ENCODE measurements around the gene SLIT3.

Gene SLIT3

DNA sequence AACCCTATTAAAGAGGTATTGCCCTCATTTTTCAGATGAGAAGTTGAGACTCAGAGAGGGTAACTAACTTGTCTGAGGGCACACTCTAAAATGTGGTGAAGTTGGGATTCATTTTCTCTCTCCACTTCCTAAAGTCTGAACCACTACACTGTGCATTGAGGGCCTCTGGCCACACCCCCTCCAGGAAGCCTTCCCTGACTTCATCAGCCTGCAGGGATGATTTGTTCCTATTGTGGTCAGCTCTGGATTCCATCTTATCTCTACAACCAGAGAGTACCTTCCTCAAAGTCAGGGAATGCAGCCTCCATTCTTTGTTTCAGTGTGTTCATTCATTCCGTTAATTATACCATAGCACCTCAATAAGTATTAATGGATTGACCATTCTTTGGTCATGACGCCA, 365.8 kb downstream of the SLIT3 start:
- no peak for DNase-seq (ENCODE audit: low spot score)

GRCh38 chr5:168934169-168934568, 366.8 kb downstream of the SLIT3 start:
- DNase-seq (ENCODE audit: low spot score) = no peak

DNA sequence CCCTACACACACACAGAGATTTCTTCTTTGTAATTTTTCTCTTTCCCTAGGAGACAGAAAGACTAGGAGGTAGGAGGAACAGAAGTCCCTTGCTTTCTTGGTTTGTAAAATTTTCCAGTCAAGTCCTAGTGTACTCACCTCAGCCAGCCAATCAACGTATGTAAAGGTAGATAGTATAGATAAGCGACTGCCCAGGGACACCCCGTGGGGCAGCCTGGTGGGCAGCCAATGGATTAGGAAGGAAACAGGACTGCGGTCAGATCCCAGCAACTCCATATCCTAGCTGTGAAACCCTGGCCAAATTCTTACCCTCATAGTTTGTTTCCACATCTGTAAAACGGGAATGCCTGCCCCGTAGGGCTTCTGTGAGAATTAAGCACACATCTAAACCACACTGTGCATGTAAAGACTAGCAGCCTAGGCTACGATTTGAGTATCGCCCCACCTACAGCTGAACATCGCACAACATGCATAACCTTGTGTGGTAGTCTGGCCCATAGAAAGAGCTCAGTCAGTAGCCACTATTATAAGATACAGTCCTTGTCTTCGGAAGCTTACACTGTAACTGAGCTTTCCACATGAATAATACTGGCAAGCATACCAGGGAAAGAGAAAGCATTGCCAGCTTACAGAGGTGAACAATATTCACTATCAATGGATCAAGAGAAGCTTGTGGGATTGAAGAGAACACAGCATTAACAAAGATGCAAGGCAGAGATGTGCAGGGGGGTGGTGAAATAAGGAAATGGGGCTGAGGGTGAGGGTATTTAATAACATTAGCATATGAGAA, 368.3 kb downstream of the SLIT3 start:
- no peak for DNase-seq (ENCODE audit: low spot score)

DNA sequence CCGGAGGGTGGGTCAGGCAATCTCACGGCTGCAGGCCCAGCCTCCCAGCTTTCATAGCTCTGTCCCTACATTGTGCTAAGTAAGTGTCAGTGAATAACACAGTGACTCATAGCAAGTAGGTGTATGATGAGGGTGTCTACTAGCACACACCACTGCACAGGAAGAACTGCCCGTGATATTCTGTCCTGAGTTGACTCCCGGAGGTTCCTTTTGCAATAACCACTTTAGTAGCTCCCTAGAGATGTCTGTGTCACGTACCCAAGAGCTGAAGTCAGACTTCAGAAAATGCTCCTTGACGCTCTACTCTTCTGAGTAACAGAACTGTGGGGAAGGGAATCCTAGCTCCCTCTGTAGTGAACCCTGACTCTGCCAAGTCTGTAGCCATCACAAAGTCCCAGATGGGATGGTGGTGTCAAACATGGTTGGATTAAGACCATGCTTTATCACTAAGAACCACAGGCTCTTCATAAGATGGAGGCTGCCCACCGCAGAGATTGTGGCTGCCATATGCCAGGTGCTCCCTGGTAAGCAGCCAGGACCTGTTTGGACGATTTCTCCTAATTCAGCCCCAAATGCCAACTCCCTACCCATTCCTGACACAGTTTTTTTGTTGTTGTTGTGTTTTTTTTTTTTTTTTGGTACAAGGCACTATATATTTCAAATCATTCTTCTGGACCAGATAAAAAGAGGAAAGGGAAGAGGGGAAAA, 369.1 kb downstream of the SLIT3 start:
- no peak for DNase-seq (ENCODE audit: low spot score)

DNA sequence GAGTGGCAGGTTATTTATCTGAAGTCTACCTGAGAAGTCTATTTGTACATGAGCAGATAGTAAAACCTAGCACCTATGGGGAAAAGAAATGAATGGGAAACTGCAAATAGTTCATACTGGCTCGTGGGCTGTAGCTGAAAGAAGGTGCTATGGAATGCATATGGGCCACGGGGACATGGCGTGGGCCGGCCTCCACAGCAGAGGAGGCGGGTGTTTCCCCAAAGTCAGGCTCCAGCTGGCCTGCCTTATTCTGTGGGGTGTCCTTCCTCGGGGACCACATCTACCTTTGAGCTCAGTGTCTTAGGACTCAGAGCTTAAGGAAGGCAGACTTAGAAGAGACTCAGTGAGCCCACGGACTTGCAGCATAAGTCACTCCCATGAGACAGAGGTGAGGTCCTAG, 371.3 kb downstream of the SLIT3 start:
- no peak for DNase-seq (ENCODE audit: low spot score)

DNA sequence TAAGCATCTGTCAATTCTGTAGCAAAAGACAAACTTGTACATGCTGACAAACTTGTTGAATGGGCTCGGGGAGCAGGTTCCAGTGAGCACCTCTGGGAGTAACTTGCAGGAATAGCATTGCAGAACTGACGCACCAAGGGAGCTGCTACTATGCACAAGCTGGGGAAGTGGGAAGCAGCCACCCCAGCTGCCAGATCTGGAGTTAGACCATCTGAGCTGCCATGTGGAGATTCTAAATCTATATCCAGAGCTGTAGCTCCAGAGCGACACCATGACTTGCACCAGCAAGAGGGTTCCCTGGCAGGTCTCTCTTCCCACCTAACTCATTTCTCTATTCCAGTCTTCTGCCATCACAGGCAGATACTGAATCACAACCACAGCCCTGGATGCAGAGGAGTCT, 375.8 kb downstream of the SLIT3 start:
- DNase-seq (ENCODE audit: low spot score) = no peak

GRCh38 chr5:168921147-168921866, 379.6 kb downstream of the SLIT3 start:
- DNase-seq (ENCODE audit: low spot score) = no peak

DNA sequence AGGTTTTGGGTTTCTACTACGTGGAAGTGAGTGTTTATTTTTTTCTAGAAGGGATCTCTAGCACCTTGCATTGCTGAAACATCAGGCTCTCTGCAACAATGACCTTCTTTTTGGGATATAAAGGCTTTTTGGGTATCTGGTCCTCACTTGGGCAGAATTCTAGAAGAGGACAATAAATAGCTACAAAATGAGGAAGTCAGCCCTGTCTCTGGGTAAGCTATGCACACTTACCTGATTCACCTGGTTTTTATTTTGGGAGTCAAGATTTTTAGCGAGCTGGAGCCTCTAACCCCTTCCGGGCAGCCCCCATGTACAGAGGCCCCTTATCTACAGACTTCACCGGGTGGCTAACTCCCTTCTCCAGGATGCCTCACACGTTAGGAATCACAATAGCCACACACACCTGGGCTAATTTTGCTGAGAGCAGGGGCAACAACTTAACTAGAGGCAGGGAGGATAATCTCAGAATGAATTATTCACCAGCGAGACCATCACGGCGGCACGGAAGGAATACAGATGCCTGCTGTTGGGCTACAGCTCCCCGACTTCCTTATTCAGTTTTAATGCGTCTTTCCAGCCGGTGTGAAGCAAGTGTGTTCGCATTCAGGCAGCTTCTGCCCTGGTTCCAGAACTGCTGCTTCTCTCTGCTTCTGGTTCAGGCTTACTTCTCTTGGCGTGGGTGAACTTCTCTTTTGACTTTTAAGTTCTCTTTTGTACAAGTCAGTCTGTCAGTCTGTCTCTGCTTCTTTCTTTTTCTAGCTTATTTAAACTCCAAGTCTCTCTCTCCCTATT, 380.7 kb downstream of the SLIT3 start:
- no peak for DNase-seq (ENCODE audit: low spot score)

- peak; percentile 92 for DNase-seq (ENCODE audit: low spot score)
Measured at GRCh38 chr5:168917947-168918600, 382.9 kb downstream of the SLIT3 start.

- no peak for DNase-seq (ENCODE audit: low spot score)
Measured at GRCh38 chr5:168916852-168917251, 384.1 kb downstream of the SLIT3 start.

- DNase-seq (ENCODE audit: low spot score) = peak; percentile 89
Measured at GRCh38 chr5:168916266-168916665, 384.7 kb downstream of the SLIT3 start.

DNA sequence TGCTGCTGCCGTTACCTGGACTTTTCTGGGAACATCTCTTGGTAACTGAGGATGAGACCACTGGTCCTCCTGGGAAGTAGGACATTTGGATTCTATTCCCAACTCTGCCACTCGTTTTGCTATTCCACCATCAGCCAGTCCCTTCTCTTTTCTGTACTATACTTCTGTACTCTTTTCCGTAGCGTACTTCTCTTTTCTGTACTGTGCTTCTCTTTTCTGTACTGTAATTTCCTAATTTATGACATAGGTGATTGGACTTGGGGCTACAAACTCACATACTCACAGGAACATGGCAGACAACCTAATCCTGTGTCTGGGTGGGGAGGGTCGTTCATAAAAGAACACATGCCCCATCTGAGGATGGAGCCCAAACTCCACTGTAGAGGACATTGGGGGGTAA, 386.4 kb downstream of the SLIT3 start:
- no peak for DNase-seq (ENCODE audit: low spot score)

DNA sequence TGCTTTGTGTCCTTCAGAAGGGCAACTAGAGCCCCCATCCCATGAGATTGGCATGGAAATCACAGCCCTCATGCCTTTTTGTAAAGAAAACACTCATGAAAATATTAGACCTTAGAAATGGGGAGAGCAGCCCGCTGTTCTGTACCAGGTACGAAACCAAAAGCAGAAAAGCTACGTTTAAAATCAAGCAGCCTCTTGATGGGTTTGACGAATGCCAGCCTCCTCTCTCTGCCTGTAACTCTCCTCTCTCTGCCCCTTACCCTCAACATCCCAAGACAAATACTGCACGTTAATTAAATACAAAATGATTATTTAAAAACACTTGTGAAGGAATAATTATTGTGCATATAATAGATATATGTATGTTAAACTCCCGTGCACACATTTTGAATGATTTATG, 390.1 kb downstream of the SLIT3 start:
- DNase-seq (ENCODE audit: low spot score) = no peak

DNA sequence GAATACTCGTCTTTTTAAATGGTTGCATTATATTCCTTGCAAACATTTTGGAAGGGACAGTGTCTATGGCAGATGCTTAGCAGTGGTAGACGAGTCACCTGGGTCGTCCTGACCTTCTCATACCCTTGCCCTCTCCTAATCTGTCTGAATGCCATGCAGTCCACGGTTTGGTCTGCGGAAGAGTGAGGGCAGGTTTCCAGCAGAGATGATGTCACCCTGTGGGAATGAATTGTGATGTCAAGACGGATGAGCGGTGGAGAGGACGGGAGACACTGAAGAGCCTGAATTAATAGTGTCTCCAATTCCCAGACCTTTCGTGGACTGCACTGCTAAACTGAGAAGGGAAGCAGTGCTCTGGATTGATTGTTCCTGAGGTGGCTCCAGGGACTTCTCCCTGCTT, 392.7 kb downstream of the SLIT3 start:
- no peak for DNase-seq (ENCODE audit: low spot score)

- DNase-seq (ENCODE audit: low spot score) = no peak
Measured at GRCh38 chr5:168903061-168903460, 397.9 kb downstream of the SLIT3 start.

GRCh38 chr5:168899673-168900072, 401.3 kb downstream of the SLIT3 start:
- DNase-seq (ENCODE audit: low spot score) = no peak

DNA sequence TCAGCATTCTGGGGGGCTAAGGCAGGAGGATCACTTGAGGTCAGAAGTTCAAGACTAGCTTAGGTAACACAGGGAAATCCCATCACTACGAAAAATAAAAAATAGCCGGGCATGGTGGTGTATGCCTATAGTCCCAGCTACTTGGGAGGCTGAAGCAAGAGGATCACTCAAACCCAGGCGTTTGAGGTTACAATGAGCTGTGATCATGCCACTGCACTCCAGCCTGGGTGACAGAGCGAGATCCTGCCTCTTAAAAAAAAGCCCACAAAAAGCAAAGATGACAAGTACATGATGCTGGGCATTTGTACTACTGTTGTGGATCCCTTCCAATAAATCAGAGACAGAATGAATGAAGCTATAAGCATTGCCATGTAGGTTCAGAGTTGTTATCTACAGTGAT, 401.7 kb downstream of the SLIT3 start:
- no peak for DNase-seq (ENCODE audit: low spot score)

DNA sequence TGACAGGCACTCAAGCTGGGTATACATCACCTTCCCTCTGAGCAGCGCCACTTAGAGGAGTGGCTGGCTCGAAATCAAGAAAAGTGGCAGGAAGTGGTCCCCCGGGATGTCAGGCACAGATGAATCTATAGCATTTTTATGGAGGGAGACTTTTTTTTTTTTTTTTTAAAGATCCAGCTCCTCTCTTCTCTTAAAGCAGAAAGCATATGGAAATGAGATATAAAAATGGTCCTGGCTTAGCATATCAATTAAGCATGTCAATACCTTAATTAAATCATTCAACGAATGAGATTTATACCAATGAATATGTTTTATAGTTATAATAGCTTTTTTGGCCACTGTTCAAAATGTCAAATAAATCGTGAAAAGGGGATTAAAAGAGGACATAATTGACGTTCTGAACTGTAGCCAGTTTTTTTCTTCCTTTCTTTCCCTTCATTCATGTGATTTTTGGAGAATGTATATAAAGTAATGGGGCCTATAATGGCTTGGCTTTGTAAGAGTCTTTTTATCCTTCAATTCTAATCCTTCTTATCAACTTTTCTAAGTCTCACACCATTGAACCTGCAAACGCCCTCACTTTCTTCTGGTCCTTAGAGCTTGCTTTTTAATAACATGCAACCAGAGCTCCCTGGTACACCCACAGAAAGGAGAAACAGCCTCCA, 402.6 kb downstream of the SLIT3 start:
- no peak for DNase-seq (ENCODE audit: low spot score)

DNA sequence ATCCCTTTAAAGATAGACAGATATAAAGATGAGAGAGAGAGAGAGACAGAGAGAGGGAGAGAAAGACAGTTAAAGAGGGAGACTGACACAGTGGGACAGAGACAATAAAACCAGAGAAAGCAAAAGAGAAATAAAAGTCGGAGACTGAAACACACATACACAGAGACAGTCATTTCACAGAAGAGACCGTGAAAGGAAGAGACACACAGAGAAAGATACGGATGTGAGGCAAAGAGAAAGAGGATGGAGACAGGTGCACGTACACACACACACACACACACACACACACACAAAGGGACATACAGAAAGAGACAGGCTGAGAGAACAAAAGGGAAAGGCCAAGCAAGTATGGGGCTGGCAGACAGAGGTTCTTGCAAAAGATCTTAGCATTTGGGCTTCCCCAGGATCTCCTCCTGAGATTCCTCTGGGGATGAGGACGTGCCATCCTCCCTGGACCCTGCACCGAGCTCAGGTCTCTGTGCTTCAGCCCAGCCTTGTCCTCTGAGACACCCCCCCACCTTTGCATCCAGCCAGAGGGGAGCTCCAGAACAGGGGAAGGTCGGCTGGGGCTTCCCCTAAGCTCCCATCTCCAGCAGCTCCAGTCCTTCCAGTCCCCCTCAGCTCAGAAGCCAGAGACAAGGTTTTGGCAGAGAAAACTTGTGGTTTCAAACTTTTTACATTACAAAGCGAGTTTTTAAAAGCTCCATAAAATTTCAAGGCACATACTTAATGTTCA, 403.4 kb downstream of the SLIT3 start:
- DNase-seq (ENCODE audit: low spot score) = no peak

All from SK-N-DZ (cell line).